HepG2 (cell line): ENCODE data around the gene LRBA. TPM values are rescaled to one million over a fixed set of nuclear protein-coding genes. Genes with fewer than 3 reads are reported as not detected.

Source experiments
- ERF ChIP-seq: IDR thresholded peaks from 2 replicates; pipeline ENCODE4 v1.6.1; 2018; ENCODE audit warnings: missing biosample characterization, missing genetic modification reagents
- GLI4 ChIP-seq: sonication (generic); formaldehyde crosslinking; IDR thresholded peaks from 2 replicates; pipeline ENCODE4 v1.5.1; 2020; ENCODE audit warnings: missing genetic modification reagents, mild to moderate bottlenecking, moderate library complexity, borderline replicate concordance
- PRPF4 ChIP-seq: fragments of 200-400 bp; formaldehyde crosslinking; IDR thresholded peaks from 2 replicates; pipeline ENCODE4 v1.6.1; 2016; ENCODE audit warnings: low read length, low read depth; ENCODE audit not compliant: poor library complexity, severe bottlenecking
- ZMYM3 ChIP-seq: sonication (generic); formaldehyde crosslinking; IDR thresholded peaks from 2 replicates; pipeline ENCODE4 v1.5.1; 2020; ENCODE audit warnings: mild to moderate bottlenecking, missing genetic modification reagents
- ZNF572 ChIP-seq: sonication (generic); formaldehyde crosslinking; IDR thresholded peaks from 2 replicates; pipeline ENCODE4 v1.5.1; 2020; ENCODE audit warnings: mild to moderate bottlenecking, missing genetic modification reagents
- ZNF781 ChIP-seq: sonication (generic); formaldehyde crosslinking; IDR thresholded peaks from 2 replicates; pipeline ENCODE4 v1.5.1; 2020; ENCODE audit warnings: borderline replicate concordance, mild to moderate bottlenecking, missing genetic modification reagents; ENCODE audit errors: not compliant biosample characterization
- ZSCAN29 ChIP-seq: sonication (generic); formaldehyde crosslinking; conservative IDR thresholded peaks from 2 replicates; pipeline ENCODE4 v1.4.0; 2020; ENCODE audit warnings: mild to moderate bottlenecking, missing genetic modification reagents
- ZSCAN31 ChIP-seq: sonication (generic); formaldehyde crosslinking; IDR thresholded peaks from 2 replicates; pipeline ENCODE4 v1.5.0; 2020; ENCODE audit warnings: low read depth, mild to moderate bottlenecking, missing genetic modification reagents
- polyA plus RNA-seq, 8 experiments: library from polyadenylated mRNA; depleted of rRNA in 3 of 8; stranded (reverse) in 7 of 8; unstranded in 1 of 8; fragments of >200 nt; fragmentation: Illumina TruSeq in 4 of 8; extraction: Trizol in 4 of 8; gene quantifications; 2 replicates each; pipeline versions ENCODE4 v1.2.1 to v1.2.3, GENCODE V29; 2011 to 2016; ENCODE audit warnings: low read depth in 4 of 8, missing spikeins in 1 of 8, mixed read lengths in 1 of 8; ENCODE audit not compliant: insufficient read depth in 1 of 8
- total RNA-seq, 5 experiments: library from RNA; depleted of rRNA; stranded (reverse); fragments of >200 nt; fragmentation: Illumina TruSeq; extraction: Trizol; gene quantifications; 2 replicates each; pipeline ENCODE4 v1.2.3, GENCODE V29; 2016; ENCODE audit warnings: low read depth in 1 of 5
- TF ChIP-seq, protein P1 (sequence below): sonication (generic); formaldehyde crosslinking; IDR thresholded peaks from 2 replicates; pipeline ENCODE4 v1.4.0; 2020; ENCODE audit warnings: missing genetic modification reagents, borderline replicate concordance
- TF ChIP-seq, protein P2 (sequence below): sonication (generic); formaldehyde crosslinking; IDR thresholded peaks from 2 replicates; pipeline ENCODE4 v1.8.0; 2022; ENCODE audit warnings: mild to moderate bottlenecking, missing genetic modification reagents, borderline replicate concordance
- TF ChIP-seq, protein P3 (sequence below): sonication (generic); formaldehyde crosslinking; IDR thresholded peaks from 2 replicates; pipeline ENCODE4 v1.8.0; 2023; ENCODE audit warnings: mild to moderate bottlenecking, missing genetic modification reagents
- TF ChIP-seq, protein P4 (sequence below): sonication (generic); formaldehyde crosslinking; IDR thresholded peaks from 2 replicates; pipeline ENCODE4 v1.4.0; 2020; ENCODE audit warnings: mild to moderate bottlenecking, missing genetic modification reagents
- TF ChIP-seq, protein P5 (sequence below): sonication (generic); formaldehyde crosslinking; IDR thresholded peaks from 2 replicates; pipeline ENCODE4; 2020; ENCODE audit warnings: missing genetic modification reagents, mild to moderate bottlenecking, borderline replicate concordance
- TF ChIP-seq, protein P6 (sequence below): IDR thresholded peaks from 2 replicates; pipeline ENCODE4 v1.6.1; 2012; ENCODE audit warnings: inconsistent platforms
- TF ChIP-seq, protein P7 (sequence below): sonication (generic); formaldehyde crosslinking; IDR thresholded peaks from 2 replicates; pipeline ENCODE4 v1.4.0; 2020; ENCODE audit warnings: mild to moderate bottlenecking, missing genetic modification reagents

LRBA gene
- total and polyA plus RNA-seq, 2 of the 13 experiments (the other 11 are each of a cell fraction or from before 2014, with no cell fraction given): 21.0 to 37.2 TPM

DNA sequence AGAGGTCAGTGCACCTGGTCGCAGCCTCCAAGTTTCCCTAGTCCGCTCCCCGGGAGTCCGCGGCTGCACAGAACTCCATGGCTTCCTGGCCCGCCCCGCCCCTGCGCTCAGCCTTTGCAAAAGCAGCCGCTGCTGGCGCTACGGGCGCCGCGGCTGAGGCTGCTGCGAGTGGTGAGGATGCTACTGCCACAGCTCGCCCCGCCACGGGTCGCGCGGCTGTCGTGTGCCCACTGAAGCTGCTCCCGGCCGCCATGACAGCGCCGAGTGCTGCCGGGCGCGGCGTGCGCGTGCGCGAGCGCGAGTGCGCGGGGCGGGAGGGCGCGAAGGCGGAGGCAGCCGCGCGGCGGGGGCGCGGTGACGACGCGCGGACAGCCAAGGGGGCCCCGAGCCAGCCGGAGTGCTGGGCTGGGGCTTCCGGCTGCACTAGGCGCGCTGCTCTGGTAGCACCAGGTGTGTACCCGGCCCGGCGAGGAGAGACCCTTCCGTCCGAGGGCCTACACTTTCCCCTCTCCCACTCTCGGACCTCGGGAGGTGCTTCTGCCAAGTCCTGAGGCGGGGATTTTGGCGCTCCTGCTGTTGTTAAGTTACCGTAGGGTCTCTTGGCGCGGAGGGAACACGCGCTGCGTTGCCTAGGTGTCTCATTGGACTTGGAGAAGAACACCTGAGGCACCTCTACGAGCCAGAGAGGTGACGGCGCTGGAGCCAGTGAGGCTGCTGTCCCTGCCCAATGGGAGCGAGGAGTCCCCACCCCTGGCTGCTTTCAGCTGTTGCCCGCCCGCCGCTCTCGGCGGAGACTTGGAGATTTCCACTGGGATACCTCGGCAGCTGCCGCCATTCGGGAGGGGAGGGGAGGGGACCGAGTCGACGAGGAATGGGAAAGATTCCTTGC is 619 bp upstream of the LRBA start (continued):
- TF ChIP-seq, protein P1, sequence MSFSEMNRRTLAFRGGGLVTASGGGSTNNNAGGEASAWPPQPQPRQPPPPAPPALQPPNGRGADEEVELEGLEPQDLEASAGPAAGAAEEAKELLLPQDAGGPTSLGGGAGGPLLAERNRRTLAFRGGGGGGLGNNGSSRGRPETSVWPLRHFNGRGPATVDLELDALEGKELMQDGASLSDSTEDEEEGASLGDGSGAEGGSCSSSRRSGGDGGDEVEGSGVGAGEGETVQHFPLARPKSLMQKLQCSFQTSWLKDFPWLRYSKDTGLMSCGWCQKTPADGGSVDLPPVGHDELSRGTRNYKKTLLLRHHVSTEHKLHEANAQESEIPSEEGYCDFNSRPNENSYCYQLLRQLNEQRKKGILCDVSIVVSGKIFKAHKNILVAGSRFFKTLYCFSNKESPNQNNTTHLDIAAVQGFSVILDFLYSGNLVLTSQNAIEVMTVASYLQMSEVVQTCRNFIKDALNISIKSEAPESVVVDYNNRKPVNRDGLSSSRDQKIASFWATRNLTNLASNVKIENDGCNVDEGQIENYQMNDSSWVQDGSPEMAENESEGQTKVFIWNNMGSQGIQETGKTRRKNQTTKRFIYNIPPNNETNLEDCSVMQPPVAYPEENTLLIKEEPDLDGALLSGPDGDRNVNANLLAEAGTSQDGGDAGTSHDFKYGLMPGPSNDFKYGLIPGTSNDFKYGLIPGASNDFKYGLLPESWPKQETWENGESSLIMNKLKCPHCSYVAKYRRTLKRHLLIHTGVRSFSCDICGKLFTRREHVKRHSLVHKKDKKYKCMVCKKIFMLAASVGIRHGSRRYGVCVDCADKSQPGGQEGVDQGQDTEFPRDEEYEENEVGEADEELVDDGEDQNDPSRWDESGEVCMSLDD (CRISPR knock-in tag): no peak
- TF ChIP-seq ZSCAN31: no peak; the same call in none of the 2 replicates
- TF ChIP-seq, protein P2, sequence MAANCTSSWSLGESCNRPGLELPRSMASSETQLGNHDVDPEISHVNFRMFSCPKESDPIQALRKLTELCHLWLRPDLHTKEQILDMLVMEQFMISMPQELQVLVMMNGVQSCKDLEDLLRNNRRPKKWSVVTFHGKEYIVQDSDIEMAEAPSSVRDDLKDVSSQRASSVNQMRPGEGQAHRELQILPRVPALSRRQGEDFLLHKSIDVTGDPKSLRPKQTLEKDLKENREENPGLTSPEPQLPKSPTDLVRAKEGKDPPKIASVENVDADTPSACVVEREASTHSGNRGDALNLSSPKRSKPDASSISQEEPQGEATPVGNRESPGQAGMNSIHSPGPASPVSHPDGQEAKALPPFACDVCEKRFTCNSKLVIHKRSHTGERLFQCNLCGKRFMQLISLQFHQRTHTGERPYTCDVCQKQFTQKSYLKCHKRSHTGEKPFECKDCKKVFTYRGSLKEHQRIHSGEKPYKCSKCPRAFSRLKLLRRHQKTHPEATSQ (CRISPR knock-in tag): peak; percentile 82; the same call in 1 of the 2 replicates
- TF ChIP-seq, protein P3, sequence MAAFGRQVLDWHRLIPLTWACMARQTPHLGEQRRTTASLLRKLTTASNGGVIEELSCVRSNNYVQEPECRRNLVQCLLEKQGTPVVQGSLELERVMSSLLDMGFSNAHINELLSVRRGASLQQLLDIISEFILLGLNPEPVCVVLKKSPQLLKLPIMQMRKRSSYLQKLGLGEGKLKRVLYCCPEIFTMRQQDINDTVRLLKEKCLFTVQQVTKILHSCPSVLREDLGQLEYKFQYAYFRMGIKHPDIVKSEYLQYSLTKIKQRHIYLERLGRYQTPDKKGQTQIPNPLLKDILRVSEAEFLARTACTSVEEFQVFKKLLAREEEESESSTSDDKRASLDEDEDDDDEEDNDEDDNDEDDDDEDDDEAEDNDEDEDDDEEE (CRISPR knock-in tag): peak; percentile 90; the same call in 1 of the 2 replicates
- no peak for TF ChIP-seq ZNF781 (CRISPR knock-in tag)
- TF ChIP-seq, protein P4, sequence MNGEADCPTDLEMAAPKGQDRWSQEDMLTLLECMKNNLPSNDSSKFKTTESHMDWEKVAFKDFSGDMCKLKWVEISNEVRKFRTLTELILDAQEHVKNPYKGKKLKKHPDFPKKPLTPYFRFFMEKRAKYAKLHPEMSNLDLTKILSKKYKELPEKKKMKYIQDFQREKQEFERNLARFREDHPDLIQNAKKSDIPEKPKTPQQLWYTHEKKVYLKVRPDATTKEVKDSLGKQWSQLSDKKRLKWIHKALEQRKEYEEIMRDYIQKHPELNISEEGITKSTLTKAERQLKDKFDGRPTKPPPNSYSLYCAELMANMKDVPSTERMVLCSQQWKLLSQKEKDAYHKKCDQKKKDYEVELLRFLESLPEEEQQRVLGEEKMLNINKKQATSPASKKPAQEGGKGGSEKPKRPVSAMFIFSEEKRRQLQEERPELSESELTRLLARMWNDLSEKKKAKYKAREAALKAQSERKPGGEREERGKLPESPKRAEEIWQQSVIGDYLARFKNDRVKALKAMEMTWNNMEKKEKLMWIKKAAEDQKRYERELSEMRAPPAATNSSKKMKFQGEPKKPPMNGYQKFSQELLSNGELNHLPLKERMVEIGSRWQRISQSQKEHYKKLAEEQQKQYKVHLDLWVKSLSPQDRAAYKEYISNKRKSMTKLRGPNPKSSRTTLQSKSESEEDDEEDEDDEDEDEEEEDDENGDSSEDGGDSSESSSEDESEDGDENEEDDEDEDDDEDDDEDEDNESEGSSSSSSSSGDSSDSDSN (CRISPR knock-in tag): peak; percentile 84
- 0 out of 2 replicates have a peak, but pooled peaks have one; percentile 24 for TF ChIP-seq ZSCAN29
- 0 out of 2 replicates have a peak, but pooled peaks have one; percentile 16 for TF ChIP-seq ZNF572 (CRISPR knock-in tag)
- TF ChIP-seq PRPF4: no peak
- TF ChIP-seq, protein P5, sequence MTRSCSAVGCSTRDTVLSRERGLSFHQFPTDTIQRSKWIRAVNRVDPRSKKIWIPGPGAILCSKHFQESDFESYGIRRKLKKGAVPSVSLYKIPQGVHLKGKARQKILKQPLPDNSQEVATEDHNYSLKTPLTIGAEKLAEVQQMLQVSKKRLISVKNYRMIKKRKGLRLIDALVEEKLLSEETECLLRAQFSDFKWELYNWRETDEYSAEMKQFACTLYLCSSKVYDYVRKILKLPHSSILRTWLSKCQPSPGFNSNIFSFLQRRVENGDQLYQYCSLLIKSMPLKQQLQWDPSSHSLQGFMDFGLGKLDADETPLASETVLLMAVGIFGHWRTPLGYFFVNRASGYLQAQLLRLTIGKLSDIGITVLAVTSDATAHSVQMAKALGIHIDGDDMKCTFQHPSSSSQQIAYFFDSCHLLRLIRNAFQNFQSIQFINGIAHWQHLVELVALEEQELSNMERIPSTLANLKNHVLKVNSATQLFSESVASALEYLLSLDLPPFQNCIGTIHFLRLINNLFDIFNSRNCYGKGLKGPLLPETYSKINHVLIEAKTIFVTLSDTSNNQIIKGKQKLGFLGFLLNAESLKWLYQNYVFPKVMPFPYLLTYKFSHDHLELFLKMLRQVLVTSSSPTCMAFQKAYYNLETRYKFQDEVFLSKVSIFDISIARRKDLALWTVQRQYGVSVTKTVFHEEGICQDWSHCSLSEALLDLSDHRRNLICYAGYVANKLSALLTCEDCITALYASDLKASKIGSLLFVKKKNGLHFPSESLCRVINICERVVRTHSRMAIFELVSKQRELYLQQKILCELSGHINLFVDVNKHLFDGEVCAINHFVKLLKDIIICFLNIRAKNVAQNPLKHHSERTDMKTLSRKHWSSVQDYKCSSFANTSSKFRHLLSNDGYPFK (CRISPR knock-in tag): peak; percentile 39; the same call in 1 of the 2 replicates
- TF ChIP-seq ERF: peak; percentile 16; the same call in 1 of the 2 replicates
- peak; percentile 40; the same call in 1 of the 2 replicates for TF ChIP-seq ZMYM3 (CRISPR knock-in tag)
- TF ChIP-seq, protein P6, sequence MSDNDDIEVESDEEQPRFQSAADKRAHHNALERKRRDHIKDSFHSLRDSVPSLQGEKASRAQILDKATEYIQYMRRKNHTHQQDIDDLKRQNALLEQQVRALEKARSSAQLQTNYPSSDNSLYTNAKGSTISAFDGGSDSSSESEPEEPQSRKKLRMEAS: peak; percentile 83
- TF ChIP-seq GLI4: no peak
- TF ChIP-seq, protein P7, sequence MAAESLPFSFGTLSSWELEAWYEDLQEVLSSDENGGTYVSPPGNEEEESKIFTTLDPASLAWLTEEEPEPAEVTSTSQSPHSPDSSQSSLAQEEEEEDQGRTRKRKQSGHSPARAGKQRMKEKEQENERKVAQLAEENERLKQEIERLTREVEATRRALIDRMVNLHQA (CRISPR knock-in tag): no peak
